ENCODE data around the gene HSH2D. TPM values are rescaled to one million over a fixed set of nuclear protein-coding genes. Genes with fewer than 3 reads are reported as not detected.

HSH2D gene
- total RNA-seq, 1 donor, result not detected

DNA sequence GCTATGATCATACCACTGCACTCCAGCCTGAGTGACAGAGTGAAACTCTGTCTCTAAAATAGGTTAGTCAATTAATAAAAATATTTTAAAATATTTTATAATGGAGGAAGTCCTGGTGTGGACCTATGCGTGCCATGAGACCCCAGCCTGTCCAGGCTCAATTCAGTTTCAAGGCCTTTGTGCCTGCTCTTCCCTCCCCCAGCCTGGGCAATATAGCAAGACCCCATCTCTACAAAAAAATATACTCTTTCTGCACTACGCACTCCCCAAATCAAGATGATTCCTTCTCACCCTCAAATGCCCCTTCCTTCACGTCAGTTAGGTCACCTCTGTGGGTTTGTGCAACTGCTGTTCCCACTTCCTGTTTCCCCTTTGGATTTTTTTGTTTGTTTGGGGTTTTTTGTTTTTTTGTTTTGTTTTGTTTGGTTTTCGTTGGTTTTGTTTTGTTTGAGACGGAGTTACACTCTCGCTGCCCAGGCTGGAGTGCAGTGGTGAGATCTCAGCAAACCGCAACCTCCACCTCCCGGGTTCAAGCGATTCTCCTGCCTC, 1.4 kb upstream of the HSH2D start:
- no peak for DNase-seq (ENCODE audit: low read depth)
- TF ChIP-seq, protein P1, sequence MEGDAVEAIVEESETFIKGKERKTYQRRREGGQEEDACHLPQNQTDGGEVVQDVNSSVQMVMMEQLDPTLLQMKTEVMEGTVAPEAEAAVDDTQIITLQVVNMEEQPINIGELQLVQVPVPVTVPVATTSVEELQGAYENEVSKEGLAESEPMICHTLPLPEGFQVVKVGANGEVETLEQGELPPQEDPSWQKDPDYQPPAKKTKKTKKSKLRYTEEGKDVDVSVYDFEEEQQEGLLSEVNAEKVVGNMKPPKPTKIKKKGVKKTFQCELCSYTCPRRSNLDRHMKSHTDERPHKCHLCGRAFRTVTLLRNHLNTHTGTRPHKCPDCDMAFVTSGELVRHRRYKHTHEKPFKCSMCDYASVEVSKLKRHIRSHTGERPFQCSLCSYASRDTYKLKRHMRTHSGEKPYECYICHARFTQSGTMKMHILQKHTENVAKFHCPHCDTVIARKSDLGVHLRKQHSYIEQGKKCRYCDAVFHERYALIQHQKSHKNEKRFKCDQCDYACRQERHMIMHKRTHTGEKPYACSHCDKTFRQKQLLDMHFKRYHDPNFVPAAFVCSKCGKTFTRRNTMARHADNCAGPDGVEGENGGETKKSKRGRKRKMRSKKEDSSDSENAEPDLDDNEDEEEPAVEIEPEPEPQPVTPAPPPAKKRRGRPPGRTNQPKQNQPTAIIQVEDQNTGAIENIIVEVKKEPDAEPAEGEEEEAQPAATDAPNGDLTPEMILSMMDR (IDR thresholded peaks at IDR 0.05; ENCODE audit: insufficient read depth, low read length), result no peak
- no peak overlapping the region for H3K4me3 ChIP-seq (ENCODE audit: low read depth, low read length)

GRCh38 chr19:16144216-16144581, 714 bp downstream of the HSH2D start:
- no peak for DNase-seq (ENCODE audit: low read depth)
- TF ChIP-seq, protein P1 (IDR thresholded peaks at IDR 0.05; ENCODE audit: insufficient read depth, low read length), result no peak
- no peak overlapping the region for H3K4me3 ChIP-seq (ENCODE audit: low read depth, low read length)

DNA sequence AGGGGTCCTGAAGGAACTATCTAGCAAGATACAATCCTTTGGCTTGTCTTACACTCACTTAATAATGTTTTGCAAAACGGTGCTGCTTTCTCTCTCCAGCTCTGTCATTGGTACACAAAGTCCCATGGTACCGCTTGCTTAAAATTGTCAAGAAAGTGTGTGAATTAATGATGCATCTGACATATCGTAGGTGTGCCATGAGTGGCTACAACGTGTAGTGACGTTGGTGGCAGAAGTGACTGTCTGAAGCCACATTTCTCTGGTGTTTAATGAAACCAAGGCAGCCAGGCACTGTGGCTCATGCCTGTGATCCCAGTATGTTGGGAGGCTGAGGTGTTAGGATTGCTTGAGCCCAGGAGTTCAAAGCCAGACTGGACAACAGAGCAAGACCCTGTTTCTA, 2.6 kb downstream of the HSH2D start:
- no peak overlapping the region for H3K4me3 ChIP-seq (ENCODE audit: low read depth, low read length)
- DNase-seq (ENCODE audit: low read depth), result no peak
- TF ChIP-seq, protein P1 (IDR thresholded peaks at IDR 0.05; ENCODE audit: insufficient read depth, low read length), result no peak

DNA sequence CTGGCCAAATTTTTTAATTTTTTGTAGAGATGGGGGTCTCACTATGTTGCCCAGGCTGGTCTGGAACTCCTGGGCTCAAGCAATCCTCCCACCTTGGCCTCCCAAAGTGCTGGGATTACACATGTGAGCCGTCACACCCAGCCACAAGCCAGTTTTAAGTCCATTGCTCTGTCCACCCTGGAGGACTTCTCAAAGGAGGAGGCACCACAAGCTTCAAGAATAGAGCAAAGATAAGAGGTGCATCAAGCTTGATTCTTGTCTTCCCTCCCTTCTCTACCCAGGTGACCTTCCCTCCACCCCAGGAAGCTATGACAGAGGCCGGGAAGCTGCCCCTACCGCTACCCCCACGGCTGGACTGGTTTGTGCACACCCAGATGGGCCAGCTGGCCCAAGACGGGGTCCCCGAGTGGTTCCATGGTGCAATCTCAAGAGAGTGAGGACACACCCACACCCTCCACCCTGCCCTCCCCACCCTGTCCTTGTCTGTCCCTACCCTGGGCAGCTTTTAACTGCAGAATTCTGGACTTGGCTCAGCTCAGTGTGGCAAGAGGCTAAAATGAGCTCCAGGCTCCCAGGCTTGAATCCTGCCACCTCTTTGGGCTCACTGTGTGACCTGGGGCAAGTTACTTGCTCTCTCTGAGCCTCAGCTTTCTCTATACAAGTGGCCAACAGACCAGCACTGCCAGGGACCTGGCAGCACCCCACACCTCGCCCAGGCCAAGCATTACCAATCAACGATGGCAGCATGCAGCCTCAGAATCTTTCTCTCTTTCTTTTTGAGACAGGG, 5.2 kb downstream of the HSH2D start:
- DNase-seq (ENCODE audit: low read depth), result no peak
- no peak overlapping the region for H3K4me3 ChIP-seq (ENCODE audit: low read depth, low read length)
- TF ChIP-seq, protein P1 (IDR thresholded peaks at IDR 0.05; ENCODE audit: insufficient read depth, low read length), result no peak

DNA sequence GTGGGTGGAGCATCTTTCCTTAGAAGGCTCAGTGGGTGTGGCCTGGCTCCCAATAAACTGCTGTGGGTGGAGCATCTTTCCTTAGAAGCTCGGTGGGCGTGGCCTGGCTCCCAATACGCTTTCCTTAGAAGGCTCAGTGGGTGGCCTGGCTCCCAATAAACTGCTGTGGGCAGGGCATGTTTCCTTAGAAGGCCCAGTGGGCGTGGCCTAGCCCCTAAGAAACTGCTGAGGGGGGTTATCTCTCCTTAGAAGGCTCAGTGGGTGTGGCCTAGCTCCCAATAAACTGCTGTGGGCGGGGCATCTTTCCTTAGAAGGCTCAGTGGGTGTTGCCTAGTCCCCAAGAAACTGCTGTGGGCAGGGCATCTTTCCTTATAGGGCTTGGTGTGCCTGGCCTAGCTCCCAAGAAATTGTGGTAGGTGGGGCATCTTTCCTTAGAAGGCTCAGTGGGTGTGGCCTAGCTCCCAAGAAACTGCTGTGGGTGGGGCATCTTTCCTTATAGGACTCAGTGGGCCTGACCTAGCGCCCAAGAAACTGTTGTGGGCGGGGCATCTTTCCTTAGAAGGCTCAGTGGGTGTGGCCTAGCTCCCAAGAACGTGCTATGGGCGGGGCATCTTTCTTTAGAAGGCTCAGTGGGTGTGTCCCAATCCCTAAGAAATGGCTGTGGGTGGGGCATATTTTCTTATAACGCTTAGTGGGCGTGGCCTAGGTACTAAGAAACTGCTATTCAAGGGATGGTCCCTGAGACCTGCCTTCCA, 10.3 kb downstream of the HSH2D start:
- no peak overlapping the region for H3K4me3 ChIP-seq (ENCODE audit: low read depth, low read length)
- TF ChIP-seq, protein P1 (IDR thresholded peaks at IDR 0.05; ENCODE audit: insufficient read depth, low read length), result no peak
- no peak for DNase-seq (ENCODE audit: low read depth)

DNA sequence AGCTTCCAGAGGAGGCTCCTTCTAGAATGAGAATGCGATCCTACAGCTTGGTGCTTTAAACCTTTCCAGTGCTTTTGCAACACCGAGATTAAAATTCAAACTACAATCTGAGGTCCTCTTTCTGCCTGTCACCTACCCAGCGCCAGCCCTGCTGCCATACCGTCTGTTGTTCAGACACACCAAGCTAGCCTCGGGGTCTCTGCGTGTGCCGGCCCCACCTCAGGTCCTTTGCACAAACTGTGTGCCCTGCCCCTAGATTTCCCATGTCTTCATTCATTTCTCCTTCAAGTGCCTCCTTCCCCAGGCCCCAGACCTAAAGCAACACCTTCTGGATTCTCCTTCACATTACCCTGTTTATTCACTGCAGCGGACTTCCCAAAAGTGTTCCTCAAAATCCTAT, 11.1 kb downstream of the HSH2D start:
- no peak for DNase-seq (ENCODE audit: low read depth)
- TF ChIP-seq, protein P1 (IDR thresholded peaks at IDR 0.05; ENCODE audit: insufficient read depth, low read length), result no peak
- H3K4me3 ChIP-seq (ENCODE audit: low read depth, low read length), result no peak overlapping the region

All from fibroblast of the aortic adventitia (primary cell).